ENCODE results near the gene SRSF11. TPM values are rescaled to one million over a fixed set of nuclear protein-coding genes. Genes with fewer than 3 reads are reported as not detected.
"Not testable (repeated sequence)": the region's sequence is repeated elsewhere in the genome, so short reads cannot be mapped to it uniquely, and the experiment has no call there.

The SRSF11 gene
- total RNA-seq, 1 donor from 2014 or later = 231 TPM

GRCh38 chr1:70204139-70204538 lies 17.0 kb upstream of the SRSF11 start:
- no peak for DNase-seq
- H3K36me3 Mint-ChIP-seq (ENCODE audit: low read depth) = peaks cover 19% of the 10 kb centered on the region
- H3K9me3 Mint-ChIP-seq = no peaks in the 10 kb centered on the region
- H3K4me1 Mint-ChIP-seq = peaks cover 72% of the 10 kb centered on the region
- TF ChIP-seq CTCF (IDR thresholded peaks at IDR 0.05) = no peak
- ATAC-seq (ENCODE audit: low read depth) = no peak
- no peaks in the 10 kb centered on the region for H3K27me3 Mint-ChIP-seq
- intact Hi-C loops (cut with micrococcal nuclease) = no loop called here
- H3K27ac Mint-ChIP-seq = no peak overlapping the region
- ChIA-PET CTCF (no interaction called here), POLR2A (interaction anchor here (1.0 to 4.1 kb wide), 4 partner anchors 17 to 877 kb away, joined by 3 to 53 read pairs (median 12); partner anchors contain the start of genes ANKRD13C, SRSF11 and ZRANB2)
- peak overlapping the region; percentile 99 for H3K4me3 Mint-ChIP-seq

- no peak for TF ChIP-seq CTCF (IDR thresholded peaks at IDR 0.05)
- POLR2A ChIA-PET = interaction anchor here (1.1 to 4.1 kb wide), 4 partner anchors 17 to 876 kb away, joined by 3 to 53 read pairs (median 12); partner anchors contain the start of genes ANKRD13C, SRSF11 and ZRANB2
- intact Hi-C loops (cut with micrococcal nuclease) = no loop called here
These were observed 16.6 kb upstream of the SRSF11 start for GRCh38 chr1:70204600-70204999.

DNA sequence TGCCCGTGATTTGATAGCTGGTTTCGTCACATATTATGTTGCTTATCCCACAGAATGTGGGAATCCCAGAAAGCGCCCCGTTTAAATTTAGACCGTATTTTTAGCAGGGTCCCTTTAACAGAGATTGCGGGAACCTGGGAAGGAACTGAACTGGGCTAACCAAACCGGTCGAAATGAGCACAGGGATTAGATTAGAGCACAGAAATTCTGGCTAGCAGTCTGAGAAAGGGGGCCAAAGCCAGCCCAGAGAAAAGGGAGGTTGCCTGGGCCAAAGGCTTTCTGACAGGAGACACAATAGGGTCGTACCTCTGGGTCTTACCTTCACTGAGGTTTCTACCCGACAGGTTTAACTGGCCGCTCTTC lies 16.1 kb upstream of the SRSF11 start:
- intact Hi-C loops (cut with micrococcal nuclease) = loop anchor here (1.0 kb wide), 4 partner anchors 16 to 876 kb away; partner anchors contain the start of genes ANKRD13C, CTH, SRSF11 and ZRANB2
- DNase-seq = no peak
- CTCF ChIA-PET = interaction anchor here (0.9 kb wide), 1 partner anchor 876 kb away, joined by 4 read pairs; no protein-coding TSS in a partner anchor

More at GRCh38 chr1:70204600-70204999, 16.6 kb upstream of the SRSF11 start:
- Mint-ChIP-seq H3K27ac (peak overlapping the region; percentile 97), H3K36me3 (ENCODE audit: low read depth) (peaks cover 18% of the 10 kb centered on the region), H3K9me3 (no peaks in the 10 kb centered on the region), H3K4me1 (peaks cover 72% of the 10 kb centered on the region), H3K27me3 (no peaks in the 10 kb centered on the region), H3K4me3 (peak overlapping the region; percentile 99)
- CTCF ChIA-PET = interaction anchor here (0.9 kb wide), 1 partner anchor 877 kb away, joined by 4 read pairs; no protein-coding TSS in a partner anchor
- no peak for ATAC-seq (ENCODE audit: low read depth)
- no peak for DNase-seq

GRCh38 chr1:70205434-70206118 lies 15.6 kb upstream of the SRSF11 start, which contains the start of gene LRRC40:
Gene LRRC40 (minus strand): TSS chr1:70205579. CDS start chr1:70205540, 39 bp downstream.
- DNase-seq = peak; percentile 98
- CTCF ChIA-PET = interaction anchor here (0.9 to 1.2 kb wide), 2 partner anchors 10 to 876 kb away, joined by 3 to 4 read pairs; no protein-coding TSS in a partner anchor
- H3K27ac Mint-ChIP-seq = peak within 1 kb of the TSS; percentile 97
- H3K36me3 Mint-ChIP-seq (ENCODE audit: low read depth) = peaks cover 24% of the 10 kb centered on the region
- no peaks in the 10 kb centered on the region for H3K9me3 Mint-ChIP-seq
- TF ChIP-seq CTCF (IDR thresholded peaks at IDR 0.05) = no peak
- peak; percentile 96 for ATAC-seq (ENCODE audit: low read depth)
- POLR2A ChIA-PET = interaction anchor here (1.1 to 4.1 kb wide), 4 partner anchors 16 to 876 kb away, joined by 6 to 53 read pairs (median 14); partner anchors contain the start of genes ANKRD13C, CTH, SRSF11 and ZRANB2
- intact Hi-C loops (cut with micrococcal nuclease) = loop anchor here (1.0 kb wide), 4 partner anchors 16 to 876 kb away; partner anchors contain the start of genes ANKRD13C, CTH, SRSF11 and ZRANB2
- peak within 1 kb of the TSS; percentile 99 for H3K4me3 Mint-ChIP-seq
- no peaks in the 10 kb centered on the region for H3K27me3 Mint-ChIP-seq
- peaks cover 73% of the 10 kb centered on the region for H3K4me1 Mint-ChIP-seq

More for the DNA sequence above, 16.1 kb upstream of the SRSF11 start:
- Mint-ChIP-seq H3K36me3 (ENCODE audit: low read depth) (peaks cover 21% of the 10 kb centered on the region), H3K27ac (peak overlapping the region; percentile 97), H3K4me1 (peaks cover 74% of the 10 kb centered on the region), H3K4me3 (peak overlapping the region; percentile 99), H3K27me3 (no peaks in the 10 kb centered on the region), H3K9me3 (no peaks in the 10 kb centered on the region)
- POLR2A ChIA-PET = interaction anchor here (1.1 to 4.1 kb wide), 4 partner anchors 16 to 876 kb away, joined by 6 to 53 read pairs (median 14); partner anchors contain the start of genes ANKRD13C, CTH, SRSF11 and ZRANB2
- peak; percentile 25 for ATAC-seq (ENCODE audit: low read depth)
- TF ChIP-seq CTCF (IDR thresholded peaks at IDR 0.05) = no peak

- DNase-seq; H3K27ac Mint-ChIP-seq; ATAC-seq (ENCODE audit: low read depth); H3K9me3 Mint-ChIP-seq; H3K27me3 Mint-ChIP-seq; intact Hi-C loops (cut with micrococcal nuclease): not testable (repeated sequence)
- H3K36me3 Mint-ChIP-seq (ENCODE audit: low read depth) = peaks cover 27% of the 10 kb centered on the region
- ChIA-PET POLR2A (interaction anchor here (1.7 to 4.1 kb wide), 3 partner anchors 14 to 874 kb away, joined by 8 to 53 read pairs (median 19); partner anchors contain the start of genes CTH, SRSF11 and ZRANB2), CTCF (interaction anchor here (0.6 to 1.2 kb wide), 2 partner anchors 9 to 16 kb away, joined by 3 read pairs; no protein-coding TSS in a partner anchor)
- H3K4me3 Mint-ChIP-seq = peak overlapping the region; percentile 99
- H3K4me1 Mint-ChIP-seq = peaks cover 76% of the 10 kb centered on the region
These were observed 14.3 kb upstream of the SRSF11 start for GRCh38 chr1:70206833-70207232.

All from activated B cell treated with CpG ODN at 0.5 μM for 24 hours (primary cell).